HG03442 (cell line): ENCODE data around the gene PRCC.

Experiments
- ATAC-seq: cut with Tn5 transposase; IDR thresholded peaks from one replicate; pipeline ENCODE4 v1.9.1; 2021; ENCODE audit warnings: mild to moderate bottlenecking, moderate library complexity; ENCODE audit not compliant: unreplicated experiment

Gene PRCC

DNA sequence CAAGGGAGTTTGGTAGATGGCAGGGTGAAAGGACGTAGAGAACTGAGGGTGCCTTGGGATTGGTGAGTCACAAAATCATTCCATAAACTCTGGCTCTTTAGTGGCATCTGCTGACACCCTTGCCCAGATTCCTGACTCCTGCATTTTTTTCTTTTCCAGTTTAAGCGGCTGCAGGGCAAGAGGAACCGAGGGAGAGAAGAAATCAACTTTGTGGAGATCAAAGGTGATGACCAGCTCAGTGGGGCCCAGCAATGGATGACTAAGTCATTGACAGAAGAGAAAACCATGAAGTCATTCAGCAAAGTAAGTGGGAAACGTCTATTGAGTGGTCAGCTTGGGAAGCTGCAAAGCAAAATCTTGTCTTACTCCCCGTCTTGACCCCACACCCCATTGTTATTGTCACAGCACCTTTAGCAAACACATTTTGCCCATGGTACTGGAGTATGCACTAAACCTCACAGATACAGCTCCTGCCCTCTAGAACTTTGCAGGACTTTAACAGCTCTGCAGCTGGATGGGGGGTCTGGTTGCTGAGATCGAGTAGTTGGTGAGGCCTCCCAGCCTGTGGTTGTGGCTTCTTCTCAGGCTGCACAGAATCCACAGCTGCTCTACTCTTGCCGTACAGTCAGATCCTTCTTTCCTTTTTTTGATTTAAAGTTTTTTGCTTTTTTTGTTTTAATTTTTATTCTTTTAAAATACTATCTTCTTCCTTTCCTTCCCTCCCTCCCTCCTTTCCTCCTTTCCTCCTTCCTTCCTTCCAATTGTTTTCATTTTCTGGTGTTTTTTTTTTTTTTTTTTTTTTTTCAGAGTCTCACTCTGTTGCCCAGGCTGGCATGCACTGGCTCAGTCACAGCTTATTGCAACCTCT, 27.4 kb downstream of the PRCC start:
- ATAC-seq, result no peak

DNA sequence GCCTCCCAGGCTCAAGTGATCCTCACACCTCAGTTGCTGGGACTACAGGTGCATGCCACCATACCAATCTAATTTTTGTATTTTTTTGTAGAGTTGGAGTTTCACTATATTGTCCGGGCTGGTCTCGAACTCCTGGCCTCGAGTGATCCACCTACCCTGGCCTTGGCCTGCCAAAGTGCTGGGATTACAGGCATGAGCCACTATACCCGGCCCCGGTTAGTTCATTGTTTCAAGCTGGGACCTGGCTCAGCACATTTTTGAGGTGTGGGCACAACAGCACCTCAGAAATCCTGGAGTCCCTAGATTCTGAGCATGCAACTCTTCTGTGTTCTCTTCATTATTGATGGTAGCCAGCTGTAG, 28.0 kb downstream of the PRCC start:
- no peak for ATAC-seq

DNA sequence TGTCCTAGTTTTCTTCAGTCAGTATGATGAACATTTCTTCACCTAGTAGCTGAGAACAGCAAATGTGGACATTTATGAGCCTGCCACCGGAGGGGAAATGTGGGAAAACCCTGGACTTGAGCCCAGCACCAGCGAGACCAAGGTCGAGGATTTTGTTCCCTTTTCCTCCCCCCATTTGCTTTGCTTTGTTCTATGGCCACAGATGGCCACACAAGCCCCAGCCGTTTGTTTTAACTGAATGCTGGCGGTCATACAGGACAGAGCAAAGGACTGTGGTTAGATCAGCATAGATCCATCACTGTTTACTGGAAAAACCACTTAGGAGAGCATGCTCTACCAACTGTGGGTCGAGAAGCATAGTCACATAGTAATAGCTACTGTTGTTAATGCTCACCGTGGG, 28.5 kb downstream of the PRCC start:
- no peak for ATAC-seq

DNA sequence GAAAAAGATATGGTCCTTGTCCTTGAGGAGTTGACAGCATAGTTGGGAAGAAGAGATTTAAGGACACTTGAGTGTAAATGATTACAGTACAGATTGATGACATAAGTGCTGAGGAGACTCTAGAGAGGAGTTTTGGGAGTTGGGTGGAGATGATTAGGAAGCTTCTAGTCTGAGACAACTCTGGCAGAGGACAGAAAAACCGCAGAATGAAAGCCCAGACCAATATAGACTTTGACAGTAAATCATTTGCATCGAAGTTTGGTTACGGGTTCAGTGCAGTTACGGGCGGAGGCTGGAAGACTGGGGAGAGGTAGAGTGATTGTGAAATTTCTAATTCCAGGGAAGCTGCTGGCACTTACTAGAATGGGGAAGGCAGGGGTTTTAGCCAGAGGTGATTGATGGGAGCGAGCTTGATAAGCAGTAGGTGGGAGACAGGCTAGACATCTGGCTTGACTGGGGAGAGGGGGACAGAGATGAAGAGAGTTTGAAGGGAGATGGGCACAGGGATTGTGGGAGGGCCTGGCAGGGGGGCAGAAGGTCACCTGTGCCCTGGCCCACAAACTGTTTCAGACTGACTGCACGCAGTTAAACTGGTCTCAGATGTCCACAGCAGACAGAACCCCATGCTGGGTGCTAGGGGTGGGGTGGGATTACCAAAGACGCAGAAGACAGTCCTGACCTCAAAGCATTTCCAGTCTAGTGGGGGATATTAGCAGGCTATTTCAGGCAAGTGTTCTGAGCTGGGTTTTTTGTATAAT, 29.2 kb downstream of the PRCC start:
- no peak for ATAC-seq

DNA sequence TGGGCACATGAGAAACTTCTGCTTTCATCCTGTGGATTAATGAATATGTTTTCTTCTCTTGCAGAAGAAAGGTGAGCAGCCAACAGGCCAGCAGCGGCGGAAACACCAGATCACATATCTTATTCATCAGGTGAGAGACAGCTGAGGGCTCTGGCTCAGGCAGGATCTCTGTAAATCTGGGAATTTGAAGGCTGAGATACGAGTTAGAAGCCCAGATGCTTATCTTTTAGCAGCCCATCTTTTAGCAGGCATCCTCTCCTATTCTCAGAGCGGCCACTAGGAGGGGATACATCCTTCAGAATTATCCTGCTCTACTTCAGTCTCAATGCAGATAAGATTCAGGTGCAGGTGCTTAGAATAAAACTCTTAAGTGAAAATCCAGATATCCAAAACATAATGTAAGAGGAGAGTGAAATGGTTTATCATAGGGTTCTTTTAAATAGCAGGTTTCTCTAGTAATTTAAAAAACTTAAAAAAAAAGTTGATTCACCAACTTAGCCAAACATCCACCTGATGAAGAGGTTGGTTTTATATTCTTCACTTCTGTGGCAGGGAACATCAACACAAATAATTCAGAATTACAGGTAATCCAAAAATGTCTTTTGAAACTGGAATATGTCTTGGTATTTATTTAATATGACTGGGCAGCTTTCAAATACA, 30.0 kb downstream of the PRCC start:
- ATAC-seq, result no peak

DNA sequence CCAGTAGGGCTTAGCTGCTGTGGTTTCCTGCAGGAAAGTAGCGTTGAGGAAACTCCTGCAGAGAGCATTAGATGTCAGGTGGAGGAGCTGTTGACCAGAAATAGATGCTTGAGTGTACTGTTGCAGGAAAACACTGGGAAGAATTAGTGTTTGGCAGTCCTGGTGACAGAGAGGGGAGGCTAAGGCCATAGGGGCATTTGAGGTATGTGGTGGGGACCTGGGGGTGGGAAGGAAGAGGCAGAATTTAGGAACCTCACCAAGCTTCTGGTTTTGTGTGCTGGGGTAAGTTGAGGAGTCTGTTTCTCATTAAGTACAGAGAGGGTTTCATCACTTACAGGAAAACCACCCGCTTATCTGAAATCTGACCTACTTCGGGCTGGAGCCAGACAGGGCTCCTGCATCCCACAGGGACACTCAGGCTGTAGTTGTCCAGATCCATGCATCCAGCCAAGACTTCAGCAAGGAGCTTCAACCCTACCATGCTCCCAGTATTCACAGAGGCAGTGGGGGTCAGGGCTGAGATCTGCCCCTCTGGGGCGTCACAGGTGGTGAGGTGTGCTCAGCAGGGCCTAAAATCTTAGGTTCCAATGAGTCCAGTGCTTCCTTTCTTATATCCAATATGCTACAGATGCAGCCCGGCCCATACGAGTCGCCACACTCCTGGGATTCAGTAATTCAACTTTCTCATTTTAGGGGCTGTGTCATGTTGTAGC, 34.2 kb downstream of the PRCC start:
- ATAC-seq, result no peak

DNA sequence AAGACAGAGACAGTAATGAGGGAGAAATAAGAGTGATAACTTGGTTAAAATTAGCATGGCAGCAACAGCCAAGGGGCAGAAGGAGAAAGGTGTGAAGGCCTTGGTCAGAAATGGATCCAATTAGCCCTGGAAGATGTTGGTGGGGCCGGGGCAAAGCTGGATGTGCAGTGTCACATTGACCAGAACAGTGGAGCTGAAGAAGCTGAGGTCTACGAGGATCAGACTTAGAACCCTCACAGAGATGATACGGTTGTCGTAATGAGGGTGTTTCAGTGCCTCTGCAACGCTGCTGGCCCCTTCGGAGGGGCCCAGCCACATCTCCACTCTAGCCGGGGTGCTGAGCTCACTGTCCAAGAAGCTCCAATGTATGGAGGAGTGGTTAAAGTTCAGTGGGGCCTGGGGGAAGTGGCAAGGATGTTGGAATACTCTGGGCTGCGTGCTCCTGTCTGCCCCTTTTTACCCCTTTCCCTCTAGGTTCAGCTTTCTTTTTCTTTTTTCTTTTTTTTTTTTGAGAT, 35.1 kb downstream of the PRCC start:
- no peak for ATAC-seq

DNA sequence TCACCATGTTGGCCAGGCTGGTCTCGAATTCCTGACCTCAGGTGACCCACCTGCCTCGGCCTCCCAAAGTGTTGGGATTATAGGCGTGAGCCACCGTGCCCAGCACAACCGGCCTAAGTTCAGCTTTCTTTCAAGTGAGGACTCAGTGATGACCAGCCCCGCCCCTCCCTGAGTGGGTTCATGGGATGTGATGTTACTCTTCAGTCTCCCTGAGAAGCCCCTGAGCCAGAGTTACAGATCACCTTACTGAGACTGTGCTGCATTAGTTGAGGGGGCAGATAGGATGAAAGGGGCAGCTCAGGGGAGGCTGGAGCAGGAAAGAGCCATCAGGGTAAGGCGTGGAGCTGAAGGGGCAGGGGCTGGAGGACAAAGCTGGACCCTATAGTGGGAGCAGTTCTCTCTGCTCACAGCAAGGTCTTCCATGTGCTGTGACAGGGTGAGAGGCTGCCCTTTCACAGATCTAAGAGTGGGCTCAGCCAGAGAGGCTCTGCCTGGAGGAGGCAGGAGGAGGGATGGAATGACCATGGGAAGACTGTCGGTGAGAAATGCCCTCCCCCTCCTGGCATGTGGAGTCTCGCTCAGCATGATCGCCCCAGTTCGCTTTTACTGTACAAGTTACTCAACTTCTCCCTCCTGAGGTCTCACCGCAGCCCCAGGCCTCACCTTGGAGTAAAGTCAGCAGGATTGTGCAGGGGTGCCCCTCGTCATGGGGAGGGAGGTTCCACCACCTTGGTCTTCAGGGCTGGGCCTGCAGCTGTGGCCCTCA, 35.9 kb downstream of the PRCC start:
- ATAC-seq, result no peak

DNA sequence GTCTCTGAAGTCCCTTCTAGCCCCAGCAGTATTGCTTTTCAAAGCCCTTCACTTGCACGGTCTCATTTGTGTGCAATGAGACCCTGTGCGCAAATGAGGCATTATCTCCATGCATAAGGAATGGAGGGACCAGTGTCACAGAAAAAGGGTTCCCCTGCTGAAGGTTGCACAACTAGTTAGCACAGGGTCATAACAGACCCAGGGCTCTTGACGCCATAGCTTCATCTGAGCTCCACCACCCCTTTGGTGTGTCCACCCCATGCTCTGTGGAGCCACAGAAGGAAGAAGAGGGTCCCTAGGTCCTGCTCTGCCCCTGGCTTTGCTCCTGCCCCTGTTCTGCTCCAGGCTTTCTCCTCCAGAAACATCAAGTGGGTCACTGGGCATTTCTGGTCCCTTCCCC, 36.7 kb downstream of the PRCC start:
- ATAC-seq, result no peak

DNA sequence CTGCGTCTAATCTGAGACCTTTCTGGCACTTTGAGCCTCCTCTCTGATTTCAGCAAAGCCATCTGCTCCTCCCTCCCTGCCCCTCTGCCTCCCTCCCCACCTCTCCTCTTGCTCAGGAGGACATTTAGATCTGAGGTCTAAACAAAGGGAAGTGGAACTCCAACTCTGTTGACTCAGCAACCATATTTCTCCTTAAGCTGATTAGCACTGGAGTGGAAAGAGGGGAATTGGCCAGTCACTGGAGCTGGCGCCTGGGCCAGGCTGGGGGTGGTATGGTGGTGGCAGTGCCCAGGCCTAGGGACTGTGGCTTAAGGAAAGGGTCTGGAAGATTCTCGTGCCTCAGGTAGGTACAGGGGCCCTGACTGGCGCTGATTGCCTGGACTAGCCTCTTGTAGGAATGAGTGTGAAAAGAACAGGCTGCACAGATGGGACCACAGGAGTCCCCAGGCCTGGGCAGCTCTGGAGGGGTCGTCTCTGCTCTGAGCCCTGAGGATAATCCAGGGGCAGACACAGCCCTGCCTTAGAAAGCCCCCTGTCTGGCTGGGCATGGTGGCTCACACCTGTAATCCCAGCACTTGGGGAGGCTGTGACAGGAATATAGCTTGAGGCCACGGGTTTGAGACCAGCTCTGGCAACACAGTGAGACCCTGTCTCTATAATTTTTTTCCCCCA, 37.4 kb downstream of the PRCC start:
- ATAC-seq, result no peak

DNA sequence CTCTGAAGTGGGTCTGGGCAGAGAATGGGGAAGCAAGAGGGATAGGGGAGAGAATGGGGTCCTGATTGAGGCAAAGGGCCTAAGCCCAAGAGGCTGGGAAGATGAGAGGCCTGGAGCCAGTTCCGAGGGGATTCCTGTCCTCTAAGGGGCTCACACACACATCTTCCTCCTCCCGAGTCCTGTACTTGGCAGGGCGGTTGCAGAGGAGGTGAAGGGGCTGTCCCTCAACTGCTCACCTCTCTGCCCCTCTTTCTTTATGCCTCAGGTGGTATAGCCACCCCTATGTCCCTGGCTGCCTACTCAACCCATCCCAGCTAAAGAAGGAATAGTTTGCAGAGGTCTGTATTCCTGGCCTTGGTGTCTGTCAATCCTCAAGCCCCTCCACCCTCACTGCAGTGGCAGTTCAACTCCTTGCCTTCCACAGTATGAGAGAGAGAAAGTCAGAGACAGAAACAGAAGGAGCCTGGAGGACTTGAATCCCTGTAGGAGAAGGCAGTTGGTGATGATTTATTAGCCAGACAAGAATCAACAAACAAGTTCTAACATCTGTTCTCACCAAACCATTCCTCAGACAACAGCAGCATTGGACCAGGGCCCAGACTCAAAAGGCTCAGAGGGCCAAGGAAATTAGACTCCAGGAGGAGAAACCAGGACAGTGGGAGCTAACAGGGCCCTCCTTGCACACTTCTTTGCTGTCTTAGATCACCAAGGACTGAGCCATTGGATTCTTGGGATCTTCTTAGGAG, 38.6 kb downstream of the PRCC start:
- no peak for ATAC-seq

DNA sequence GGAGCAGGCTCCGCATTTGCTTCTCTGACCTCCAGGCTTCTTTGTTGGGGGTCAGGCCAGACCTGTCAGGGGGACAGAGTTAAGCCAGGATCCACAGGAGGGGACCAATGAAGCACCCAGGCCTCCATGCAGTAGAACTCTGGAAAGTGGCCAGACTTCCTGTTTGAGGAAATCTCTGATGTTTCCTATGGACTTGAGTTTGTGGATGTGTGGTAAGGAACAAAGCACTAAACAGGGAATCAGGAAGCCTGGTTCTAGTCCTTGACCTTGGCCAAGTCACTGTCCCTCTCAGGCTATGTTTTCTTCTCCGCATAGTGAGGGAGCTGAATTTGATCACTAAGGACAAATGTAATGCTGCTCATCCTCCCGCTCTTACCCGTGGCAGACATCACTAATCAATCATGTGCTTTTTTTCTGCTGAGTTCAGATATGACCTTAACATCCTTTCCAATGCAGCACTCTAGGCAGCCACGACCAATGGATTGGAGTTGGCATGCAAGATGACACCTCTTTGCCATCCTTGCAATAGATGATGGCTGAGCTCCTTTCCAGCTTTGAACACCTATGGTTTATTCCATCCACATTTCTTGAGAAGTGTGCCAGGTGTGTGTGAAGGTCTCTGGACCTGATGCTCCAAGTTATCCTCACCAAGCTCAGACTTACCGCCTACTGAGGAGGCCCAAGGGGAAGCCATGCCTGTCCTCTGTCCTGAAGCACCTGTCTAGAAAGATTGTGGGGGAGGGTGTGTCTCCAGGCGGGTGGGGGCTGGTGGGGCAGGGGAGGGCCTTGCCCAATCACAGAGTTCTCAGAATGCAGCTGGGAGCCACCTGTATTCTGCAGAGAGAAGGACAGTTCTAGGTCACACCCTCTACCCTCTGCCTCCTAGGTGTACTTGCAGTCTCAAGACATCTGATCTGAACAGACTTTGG, 39.4 kb downstream of the PRCC start:
- ATAC-seq, result no peak

DNA sequence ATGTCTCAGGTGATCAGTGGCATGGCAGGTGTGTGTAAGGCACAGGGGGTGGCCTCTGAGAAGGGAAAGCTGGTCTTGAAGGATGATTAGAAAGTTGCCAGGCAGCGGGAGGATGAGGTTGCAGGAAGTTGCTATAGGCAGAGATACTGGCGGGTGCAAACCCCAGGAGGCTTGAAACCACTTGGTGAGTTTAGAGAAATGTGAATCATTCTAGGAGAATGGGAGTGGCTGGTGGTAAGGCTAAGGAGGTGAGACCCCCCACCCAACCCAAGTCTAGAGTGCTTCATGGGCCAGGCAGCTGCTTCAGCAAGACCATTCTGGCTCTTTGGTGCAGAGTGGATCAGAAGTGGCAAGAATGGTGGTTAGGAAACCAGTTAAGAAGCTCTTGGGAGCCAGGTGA, 40.3 kb downstream of the PRCC start:
- ATAC-seq, result no peak

DNA sequence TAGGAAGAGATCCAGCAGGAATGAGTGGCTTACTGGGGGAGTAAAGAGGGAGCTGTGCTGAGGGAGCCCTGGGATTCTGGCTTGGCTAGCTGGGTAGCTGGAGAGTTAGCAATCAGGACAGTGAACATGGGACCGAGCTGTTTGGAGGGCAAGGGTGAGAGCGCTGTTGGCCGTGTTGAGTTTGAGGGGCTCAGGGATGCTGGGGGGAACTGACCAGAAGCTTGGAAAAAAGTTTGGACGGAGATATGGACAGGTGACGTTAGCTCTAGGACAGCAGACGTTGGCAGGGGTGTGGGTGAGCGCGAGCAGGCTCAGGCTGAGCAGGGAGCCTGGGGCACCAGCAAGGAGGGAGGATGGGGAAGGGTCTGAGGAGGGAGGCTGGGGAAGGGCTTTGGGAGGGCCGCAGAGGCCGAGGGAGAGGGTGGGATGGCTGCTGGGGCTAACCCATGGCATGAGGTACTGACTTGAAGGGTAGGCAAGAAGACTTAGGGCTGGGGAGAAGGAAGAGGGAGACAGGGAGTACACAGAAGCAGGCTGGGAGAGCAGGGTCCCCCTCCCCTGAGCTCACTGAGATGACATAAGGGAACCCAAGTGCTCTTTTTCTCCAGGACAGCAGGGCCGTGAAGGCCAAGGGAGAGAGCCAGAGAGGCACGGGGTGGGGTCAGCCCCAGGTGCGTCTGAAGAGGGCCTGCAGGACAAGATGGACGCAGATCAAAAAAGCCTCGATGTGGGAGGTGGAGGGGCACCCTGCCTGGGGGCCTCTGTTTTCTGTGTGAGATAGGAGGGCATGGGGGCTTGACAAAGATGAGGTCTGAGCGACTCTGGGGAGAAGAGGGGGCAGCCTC, 41.1 kb downstream of the PRCC start:
- no peak for ATAC-seq

DNA sequence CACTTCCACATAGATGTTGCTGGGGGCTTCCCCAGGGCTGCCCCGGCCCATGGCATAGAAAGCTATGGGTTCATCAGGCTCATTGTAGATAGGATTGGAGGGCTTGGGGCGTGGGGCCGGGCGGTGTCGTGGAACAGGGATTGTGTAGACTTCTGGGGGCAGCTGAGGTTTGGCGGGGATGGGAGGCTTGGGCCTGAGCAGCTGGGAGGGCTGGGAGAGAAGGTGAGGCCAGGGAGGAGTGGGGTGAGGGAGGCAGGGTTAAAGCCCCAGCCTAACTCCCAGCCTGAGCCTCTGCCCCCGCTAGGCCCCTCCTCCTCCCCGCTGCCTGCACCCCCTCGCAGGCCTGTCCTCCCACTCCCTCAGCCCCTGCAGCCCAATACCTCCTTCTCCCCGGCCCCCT, 41.9 kb downstream of the PRCC start:
- no peak for ATAC-seq

DNA sequence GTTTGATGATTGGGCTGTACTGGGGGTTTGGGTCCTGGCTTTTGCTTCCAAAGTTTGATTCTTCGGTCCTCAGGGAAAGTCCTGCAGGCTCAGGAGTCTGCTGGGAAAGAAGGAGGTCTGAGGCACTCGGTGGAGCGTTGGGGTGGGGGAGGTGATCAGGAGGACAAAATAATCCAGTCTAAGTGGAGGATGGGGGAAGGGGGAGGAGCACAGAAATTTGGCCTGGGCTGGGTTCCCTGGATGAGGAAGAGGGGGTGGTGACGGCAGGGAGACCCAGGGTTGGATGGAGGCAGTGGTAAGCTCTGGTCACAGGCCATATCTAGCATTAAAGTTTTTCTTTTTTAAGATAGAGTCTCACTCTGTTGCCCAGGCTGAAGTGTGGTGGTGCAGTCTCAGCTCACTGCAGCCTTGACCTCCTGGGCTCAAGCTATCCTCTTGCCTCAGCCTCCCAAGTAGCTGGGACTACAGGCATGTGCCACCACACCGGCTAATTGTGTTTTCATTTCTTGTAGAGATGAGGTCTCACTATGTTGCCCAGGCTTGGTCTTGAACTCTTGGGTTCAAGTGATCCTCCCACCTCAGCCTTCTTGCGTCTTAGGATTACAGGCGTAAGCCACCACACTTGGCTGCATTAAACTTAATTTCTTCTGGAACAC, 42.5 kb downstream of the PRCC start:
- ATAC-seq, result no peak

DNA sequence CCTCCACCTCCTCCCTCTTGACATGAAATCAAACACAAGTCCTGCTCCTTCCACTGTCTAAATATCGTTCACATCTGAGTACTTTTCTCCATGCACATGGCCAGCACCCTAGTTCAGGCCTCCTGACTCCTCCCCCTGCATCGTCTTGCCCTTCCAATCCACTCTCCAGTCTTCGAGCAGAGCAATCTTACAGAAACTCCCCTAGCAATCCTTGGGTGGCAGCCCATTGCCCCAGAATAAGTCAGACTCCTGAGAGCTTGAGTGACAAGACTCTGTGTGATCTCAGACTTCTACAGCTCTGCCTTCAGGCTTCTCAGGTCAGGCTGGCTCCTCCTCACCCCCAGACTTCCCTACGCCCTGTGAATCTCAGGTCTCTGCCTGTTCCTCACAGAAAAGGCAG, 43.8 kb downstream of the PRCC start:
- no peak for ATAC-seq
